Measurements from ENCODE around the gene SH3BP1. TPM values are rescaled to one million over a fixed set of nuclear protein-coding genes. Genes with fewer than 3 reads are reported as not detected.

SH3BP1 gene
- total and polyA plus RNA-seq, 2 donors (not counting 1 experiment from before 2014, with no cell fraction given), result 44.0 to 69.7 TPM

DNA sequence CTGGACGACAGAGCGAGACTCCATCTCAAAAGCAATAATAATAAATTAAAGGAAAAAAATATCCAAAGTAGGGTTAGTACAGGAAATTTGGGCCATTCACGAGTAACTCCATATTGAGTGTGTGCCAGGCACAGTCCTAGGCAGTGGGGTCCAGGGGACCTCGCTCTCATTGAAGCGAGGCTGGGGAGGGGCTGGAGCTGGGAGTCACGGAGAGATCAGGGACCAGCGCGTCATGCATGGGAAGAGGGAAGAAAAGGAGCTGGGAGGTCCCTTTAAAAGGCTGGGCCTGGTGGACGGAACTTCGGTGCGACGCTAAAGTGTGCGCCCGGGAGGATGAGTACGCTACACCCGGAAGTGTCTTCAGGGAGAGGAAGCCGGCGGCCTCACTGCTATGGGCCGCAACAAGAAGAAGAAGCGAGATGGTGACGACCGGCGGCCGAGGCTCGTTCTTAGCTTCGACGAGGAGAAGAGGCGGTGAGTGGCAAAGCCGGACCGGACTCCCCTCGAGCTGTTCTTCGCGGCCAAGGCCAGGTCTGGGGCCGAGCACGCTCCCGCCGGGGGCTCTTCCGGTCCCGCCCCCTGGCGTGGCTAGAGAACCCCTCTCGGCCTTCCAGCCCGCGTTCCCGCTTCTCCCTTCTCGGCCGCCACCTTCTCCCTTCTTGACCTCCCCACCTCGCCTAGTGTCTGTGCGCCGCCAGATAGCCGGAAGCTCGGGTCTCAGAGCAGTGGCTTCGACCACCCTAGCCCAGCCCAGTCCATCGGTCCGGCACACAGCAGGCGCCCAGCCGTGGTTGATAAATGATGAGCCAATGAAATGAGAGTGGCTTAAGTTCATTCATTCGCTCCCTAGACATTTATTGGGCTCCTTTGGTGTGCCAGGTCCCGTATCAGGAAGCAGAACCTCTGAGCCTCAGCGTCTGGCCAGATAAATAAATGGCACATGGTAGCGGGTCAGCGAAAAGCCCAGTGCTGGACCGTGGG is 46.8 kb downstream of the SH3BP1 start, which contains the start of gene NOL12:
Gene NOL12 (plus strand): TSS at position 342 of the 981 bp plus-strand sequence. CDS start 50 bp downstream, at position 392.
- H3K27me3 ChIP-seq (replicated peaks in 1 of 4; ENCODE audit: control extremely low read depth in 1 of 4, control insufficient read depth in 3 of 4, insufficient read depth in 4 of 4, low read length in 3 of 4), result no peaks in the 10 kb centered on the region
- peak within 1 kb of the TSS; percentile 90 for H3K4me2 ChIP-seq (replicated peaks; ENCODE audit: low read depth, low read length, poor library complexity, severe bottlenecking)
- ChIA-PET CTCF (interaction anchor here (1.2 to 23.0 kb wide), 7 partner anchors 9 to 119 kb away, joined by 4 to 501 read pairs (median 40); partner anchors contain the start of genes GGA1, LGALS1, PDXP and SH3BP1), POLR2A (interaction anchor here (0.5 to 2.1 kb wide), 9 partner anchors 9 to 84 kb away, joined by 3 to 10 read pairs (median 4); partner anchors contain the start of genes GGA1, PDXP and SH3BP1)
- peak within 1 kb of the TSS; percentile 90 for H3K9ac ChIP-seq (ENCODE audit: low read length)
- peak within 1 kb of the TSS; percentile 70 to 81 for H3K27ac ChIP-seq (ENCODE audit: low read length in 2 of 2)
- TF ChIP-seq EZH2 (IDR thresholded peaks at IDR 0.05; ENCODE audit: borderline replicate concordance, insufficient read depth, low read depth, low read length, poor library complexity, severe bottlenecking), result no peak
- TF ChIP-seq, protein P1, sequence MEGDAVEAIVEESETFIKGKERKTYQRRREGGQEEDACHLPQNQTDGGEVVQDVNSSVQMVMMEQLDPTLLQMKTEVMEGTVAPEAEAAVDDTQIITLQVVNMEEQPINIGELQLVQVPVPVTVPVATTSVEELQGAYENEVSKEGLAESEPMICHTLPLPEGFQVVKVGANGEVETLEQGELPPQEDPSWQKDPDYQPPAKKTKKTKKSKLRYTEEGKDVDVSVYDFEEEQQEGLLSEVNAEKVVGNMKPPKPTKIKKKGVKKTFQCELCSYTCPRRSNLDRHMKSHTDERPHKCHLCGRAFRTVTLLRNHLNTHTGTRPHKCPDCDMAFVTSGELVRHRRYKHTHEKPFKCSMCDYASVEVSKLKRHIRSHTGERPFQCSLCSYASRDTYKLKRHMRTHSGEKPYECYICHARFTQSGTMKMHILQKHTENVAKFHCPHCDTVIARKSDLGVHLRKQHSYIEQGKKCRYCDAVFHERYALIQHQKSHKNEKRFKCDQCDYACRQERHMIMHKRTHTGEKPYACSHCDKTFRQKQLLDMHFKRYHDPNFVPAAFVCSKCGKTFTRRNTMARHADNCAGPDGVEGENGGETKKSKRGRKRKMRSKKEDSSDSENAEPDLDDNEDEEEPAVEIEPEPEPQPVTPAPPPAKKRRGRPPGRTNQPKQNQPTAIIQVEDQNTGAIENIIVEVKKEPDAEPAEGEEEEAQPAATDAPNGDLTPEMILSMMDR (IDR thresholded peaks at IDR 0.05), result no peak
- no peaks in the 10 kb centered on the region for H3K27me3 Mint-ChIP-seq
- H3K4me1 ChIP-seq (ENCODE audit: control insufficient read depth in 2 of 2, insufficient read depth in 2 of 2, low read length in 2 of 2), result peaks cover 10 to 30% of the 10 kb centered on the region in 2 donors
- H3K27ac Mint-ChIP-seq, result peak within 1 kb of the TSS; percentile 95
- peak within 1 kb of the TSS; percentile 79 to 98 (median 88) for H3K4me3 ChIP-seq (ENCODE audit: control extremely low read depth in 1 of 5, extremely low read depth in 1 of 5, insufficient read depth in 1 of 5, low read depth in 2 of 5, low read length in 4 of 5)
- H3K9me3 Mint-ChIP-seq (ENCODE audit: insufficient read depth), result no peaks in the 10 kb centered on the region
- H3K4me1 Mint-ChIP-seq, result peaks cover 28% of the 10 kb centered on the region
- H3K4me3 Mint-ChIP-seq, result peak within 1 kb of the TSS; percentile 99
- intact Hi-C loops (cut with micrococcal nuclease), result loop anchor here (1.0 kb wide), 6 partner anchors 9 to 158 kb away; partner anchors contain the start of genes ANKRD54, GGA1 and PDXP
- no peaks in the 10 kb centered on the region for H3K9me3 ChIP-seq (ENCODE audit: control extremely low read depth in 1 of 3, control insufficient read depth in 2 of 3, insufficient read depth in 1 of 3, low read length in 2 of 3)
- peak; percentile 86 for ATAC-seq (ENCODE audit: low read depth)
- 2% methylated on average over 60 of the region's 62 CpGs for WGBS (ENCODE audit: insufficient coverage)
- H2AFZ ChIP-seq (ENCODE audit: insufficient read depth, low read depth, low read length, poor library complexity, severe bottlenecking), result peak within 1 kb of the TSS; percentile 96
- no peaks in the 10 kb centered on the region for H4K20me1 ChIP-seq (ENCODE audit: control insufficient read depth, insufficient read depth, low read length, poor library complexity, severe bottlenecking)
- H3K79me2 ChIP-seq (ENCODE audit: control insufficient read depth, insufficient read depth, low read length), result peaks cover 15% of the 10 kb centered on the region
- DNase-seq, result peak; percentile 93
- H3K36me3 ChIP-seq (replicated peaks in 1 of 2; ENCODE audit: control extremely low read depth in 1 of 2, control insufficient read depth in 1 of 2, extremely low read depth in 1 of 2, insufficient read depth in 2 of 2, low read length in 1 of 2), result peaks cover 0 to 30% of the 10 kb centered on the region in 2 experiments

Data from B cell (primary cell).